ENCODE results near the gene CPED1.

DNA sequence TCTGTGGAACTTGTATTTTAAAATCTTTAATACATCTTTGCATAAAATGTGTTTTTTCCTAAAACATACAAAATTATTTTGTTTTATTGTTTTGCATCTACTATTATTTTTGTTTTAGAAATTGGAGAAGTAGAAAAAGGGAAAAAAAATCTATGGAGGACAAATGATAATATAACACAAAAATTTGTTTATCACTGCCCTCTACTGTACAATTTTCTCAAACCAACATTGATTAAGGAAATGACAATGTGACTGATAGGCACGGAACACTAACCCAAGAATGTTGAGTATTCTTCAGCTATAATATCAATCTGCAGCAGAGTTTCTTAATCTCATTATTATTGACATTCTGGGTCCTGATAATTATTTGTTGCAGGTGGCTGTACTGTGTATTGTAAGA is 47.4 kb upstream of the CPED1 start:
- TF ChIP-seq, protein P1, sequence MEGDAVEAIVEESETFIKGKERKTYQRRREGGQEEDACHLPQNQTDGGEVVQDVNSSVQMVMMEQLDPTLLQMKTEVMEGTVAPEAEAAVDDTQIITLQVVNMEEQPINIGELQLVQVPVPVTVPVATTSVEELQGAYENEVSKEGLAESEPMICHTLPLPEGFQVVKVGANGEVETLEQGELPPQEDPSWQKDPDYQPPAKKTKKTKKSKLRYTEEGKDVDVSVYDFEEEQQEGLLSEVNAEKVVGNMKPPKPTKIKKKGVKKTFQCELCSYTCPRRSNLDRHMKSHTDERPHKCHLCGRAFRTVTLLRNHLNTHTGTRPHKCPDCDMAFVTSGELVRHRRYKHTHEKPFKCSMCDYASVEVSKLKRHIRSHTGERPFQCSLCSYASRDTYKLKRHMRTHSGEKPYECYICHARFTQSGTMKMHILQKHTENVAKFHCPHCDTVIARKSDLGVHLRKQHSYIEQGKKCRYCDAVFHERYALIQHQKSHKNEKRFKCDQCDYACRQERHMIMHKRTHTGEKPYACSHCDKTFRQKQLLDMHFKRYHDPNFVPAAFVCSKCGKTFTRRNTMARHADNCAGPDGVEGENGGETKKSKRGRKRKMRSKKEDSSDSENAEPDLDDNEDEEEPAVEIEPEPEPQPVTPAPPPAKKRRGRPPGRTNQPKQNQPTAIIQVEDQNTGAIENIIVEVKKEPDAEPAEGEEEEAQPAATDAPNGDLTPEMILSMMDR (IDR thresholded peaks at IDR 0.05) = peak in 1 of 4 experiments; percentile 17
- no peak for TF ChIP-seq POLR2AphosphoS5 (IDR thresholded peaks at IDR 0.05)
- TF ChIP-seq POLR2A (IDR thresholded peaks at IDR 0.05) = no peak
